WERI-Rb-1 (cell line): Measurements from ENCODE around the gene CCDC92B.

Experiments
- DNase-seq: peaks from one replicate; pipeline ENCODE4 v3.0.0-alpha.2; 2020
- H3K27ac ChIP-seq: fragments of 250-450 bp; sonication (Bioruptor Pico); 2 replicates; pipeline ENCODE4 v1.5.1; 2020; ENCODE audit warnings: mild to moderate bottlenecking, moderate library complexity
- H3K27me3 ChIP-seq: fragments of 250-450 bp; sonication (Bioruptor Pico); 2 replicates; pipeline ENCODE4 v1.5.1; 2021; ENCODE audit warnings: mild to moderate bottlenecking, low read depth, moderate library complexity; ENCODE audit not compliant: insufficient read depth, severe bottlenecking
- H3K36me3 ChIP-seq: fragments of 250-450 bp; sonication (Bioruptor Pico); 2 replicates; pipeline ENCODE4 v1.5.1; 2020; ENCODE audit warnings: mild to moderate bottlenecking, moderate library complexity
- H3K4me3 ChIP-seq: 2 replicates; pipeline ENCODE4 v1.5.1; 2011; ENCODE audit warnings: low read depth, mild to moderate bottlenecking, control low read depth, low read length
- H3K9me3 ChIP-seq: fragments of 250-450 bp; sonication (Bioruptor Pico); 2 replicates; pipeline ENCODE4 v1.5.1; 2021; ENCODE audit warnings: mild to moderate bottlenecking, moderate library complexity; ENCODE audit not compliant: severe bottlenecking
- CTCF ChIP-seq: IDR thresholded peaks from 2 replicates; pipeline ENCODE4 v1.5.1; 2011; ENCODE audit warnings: low read depth, mild to moderate bottlenecking, control low read depth, inconsistent platforms, low read length

Gene CCDC92B

DNA sequence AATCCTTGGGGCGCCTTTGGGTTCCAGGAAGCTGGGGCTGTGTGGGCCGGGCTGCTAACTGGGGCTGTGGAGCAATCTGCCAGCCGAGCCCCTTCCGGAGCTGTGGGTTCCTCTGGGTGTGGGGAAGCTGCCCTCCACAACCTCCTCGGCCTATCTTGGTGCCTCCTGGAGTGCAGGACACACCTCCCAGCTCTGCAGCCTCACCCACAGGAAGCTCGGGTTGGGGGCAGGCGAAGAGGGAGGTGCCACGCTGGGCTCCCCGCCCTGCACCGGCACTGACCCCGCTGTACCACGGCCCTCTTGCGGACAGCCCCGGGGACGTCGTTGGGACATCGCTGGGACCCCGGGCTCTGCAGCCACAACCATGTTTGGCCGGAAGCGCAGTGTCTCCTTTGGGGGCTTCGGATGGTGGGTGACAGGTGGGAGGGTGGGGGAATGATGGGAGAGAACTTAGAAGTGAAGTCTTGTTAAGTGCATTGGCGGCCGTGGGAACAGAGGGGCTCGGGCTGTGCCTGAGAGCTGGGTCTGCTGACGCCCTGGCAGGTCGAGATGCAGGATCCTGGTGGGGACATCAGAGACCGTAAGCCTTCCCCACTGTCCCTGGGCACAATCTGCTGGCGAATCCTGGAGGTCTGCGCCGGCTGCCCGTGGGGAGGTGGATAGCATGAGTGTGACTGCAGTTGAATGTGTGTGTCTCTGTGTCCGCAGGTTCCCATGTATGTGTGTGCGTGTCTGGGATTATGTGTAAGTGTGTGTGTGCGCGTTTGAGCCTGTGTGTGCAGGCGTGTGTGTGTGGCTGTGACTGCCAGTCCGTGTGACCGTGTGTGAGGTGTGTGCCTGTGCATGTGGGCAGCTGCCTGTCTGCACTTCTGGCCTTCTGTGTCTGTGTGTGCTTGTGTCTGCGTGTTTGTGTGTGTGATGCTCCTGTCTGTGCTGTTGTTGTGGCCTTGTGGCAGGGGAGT lies 47.0 kb upstream of the CCDC92B start, which contains the start of gene RAP1GAP2:
Gene RAP1GAP2 (plus strand): TSS at position 275 of the 962 bp plus-strand sequence. CDS start 90 bp downstream, at position 365.
- no peak within 1 kb of the TSS for H3K4me3 ChIP-seq

DNA sequence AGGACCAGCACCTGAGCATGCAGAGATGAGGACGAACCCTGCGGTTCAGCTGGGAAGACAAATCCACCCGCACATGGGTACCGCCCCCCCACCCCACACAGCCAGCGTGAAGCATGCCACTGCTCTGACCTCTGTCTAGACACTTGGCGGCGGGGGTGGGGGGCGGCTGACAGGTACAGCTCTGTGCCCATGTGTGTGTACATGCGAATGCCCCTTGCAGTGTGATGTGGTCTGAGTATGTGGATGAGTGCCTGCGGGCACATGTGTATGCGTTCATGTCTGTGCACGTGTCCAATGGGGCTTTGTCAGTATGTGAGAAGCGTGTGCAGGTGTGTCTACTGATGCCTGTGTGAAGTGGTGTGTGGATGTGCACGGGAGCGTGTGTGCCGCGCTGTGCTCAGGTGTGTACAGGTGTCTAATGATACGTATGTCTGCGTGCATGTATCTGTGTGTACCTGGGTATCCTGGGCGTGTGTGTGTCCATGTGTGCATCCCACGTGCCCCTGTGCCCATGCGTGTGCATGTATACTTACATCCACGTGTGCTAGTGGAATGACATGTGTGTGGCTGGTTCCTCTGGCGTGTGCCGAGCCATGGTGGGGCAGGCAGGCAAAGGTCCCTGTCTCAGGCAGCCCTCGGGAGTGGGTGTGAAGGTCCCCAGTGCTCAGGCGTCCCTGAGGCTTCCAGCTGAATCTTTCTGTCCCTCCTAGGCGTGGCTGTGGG lies 46.1 kb upstream of the CCDC92B start:
- Histone ChIP-seq H3K4me3 (no peak overlapping the region), H3K27ac (no peak overlapping the region), H3K9me3 (no peaks in the 10 kb centered on the region), H3K27me3 (no peaks in the 10 kb centered on the region), H3K36me3 (no peaks in the 10 kb centered on the region)
- no peak for TF ChIP-seq CTCF
- no peak for DNase-seq

More for the DNA sequence above, 47.0 kb upstream of the CCDC92B start, which contains the start of gene RAP1GAP2:
- no peak for TF ChIP-seq CTCF
- H3K27me3 ChIP-seq, result no peaks in the 10 kb centered on the region
- DNase-seq, result no peak
- H3K27ac ChIP-seq, result no peak within 1 kb of the TSS
- no peaks in the 10 kb centered on the region for H3K9me3 ChIP-seq
- H3K36me3 ChIP-seq, result no peaks in the 10 kb centered on the region

DNA sequence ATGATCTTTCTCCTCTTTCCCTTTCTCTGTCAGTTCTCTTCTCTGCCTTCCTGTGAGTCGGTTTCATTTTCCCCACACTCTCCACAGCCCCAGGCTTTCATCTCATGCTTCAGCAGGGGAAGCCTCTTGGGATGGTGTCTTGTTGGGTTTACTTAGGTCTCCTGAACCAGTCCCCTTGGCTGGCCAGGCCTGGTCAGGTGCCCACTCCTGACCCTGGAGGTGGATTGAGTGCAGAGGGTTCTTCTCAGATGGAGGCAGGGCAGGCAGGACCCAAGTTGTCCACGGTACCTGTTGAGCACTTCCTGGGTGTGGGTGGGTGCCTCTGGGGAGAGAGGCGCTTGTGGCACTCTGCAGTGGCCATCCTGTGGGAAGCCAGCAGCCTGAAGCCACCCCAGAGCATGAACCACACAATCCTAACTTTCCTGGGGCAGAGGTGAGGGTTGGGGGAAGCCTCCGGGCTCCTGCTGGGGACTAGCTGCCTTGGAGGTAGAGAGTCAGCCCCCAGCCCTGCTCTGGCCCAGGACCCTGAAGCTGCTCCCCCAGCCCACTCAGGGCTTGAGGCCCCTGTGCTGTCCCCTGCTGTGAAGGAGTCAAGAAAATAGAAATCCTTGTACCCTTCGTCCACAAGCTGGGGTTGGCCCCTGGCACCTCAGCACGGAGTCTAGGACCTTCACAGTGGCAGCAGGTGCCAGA lies 44.8 kb upstream of the CCDC92B start:
- Histone ChIP-seq H3K27me3 (no peaks in the 10 kb centered on the region), H3K27ac (no peak overlapping the region), H3K9me3 (no peaks in the 10 kb centered on the region), H3K4me3 (no peak overlapping the region), H3K36me3 (no peaks in the 10 kb centered on the region)
- TF ChIP-seq CTCF, result no peak
- no peak for DNase-seq

DNA sequence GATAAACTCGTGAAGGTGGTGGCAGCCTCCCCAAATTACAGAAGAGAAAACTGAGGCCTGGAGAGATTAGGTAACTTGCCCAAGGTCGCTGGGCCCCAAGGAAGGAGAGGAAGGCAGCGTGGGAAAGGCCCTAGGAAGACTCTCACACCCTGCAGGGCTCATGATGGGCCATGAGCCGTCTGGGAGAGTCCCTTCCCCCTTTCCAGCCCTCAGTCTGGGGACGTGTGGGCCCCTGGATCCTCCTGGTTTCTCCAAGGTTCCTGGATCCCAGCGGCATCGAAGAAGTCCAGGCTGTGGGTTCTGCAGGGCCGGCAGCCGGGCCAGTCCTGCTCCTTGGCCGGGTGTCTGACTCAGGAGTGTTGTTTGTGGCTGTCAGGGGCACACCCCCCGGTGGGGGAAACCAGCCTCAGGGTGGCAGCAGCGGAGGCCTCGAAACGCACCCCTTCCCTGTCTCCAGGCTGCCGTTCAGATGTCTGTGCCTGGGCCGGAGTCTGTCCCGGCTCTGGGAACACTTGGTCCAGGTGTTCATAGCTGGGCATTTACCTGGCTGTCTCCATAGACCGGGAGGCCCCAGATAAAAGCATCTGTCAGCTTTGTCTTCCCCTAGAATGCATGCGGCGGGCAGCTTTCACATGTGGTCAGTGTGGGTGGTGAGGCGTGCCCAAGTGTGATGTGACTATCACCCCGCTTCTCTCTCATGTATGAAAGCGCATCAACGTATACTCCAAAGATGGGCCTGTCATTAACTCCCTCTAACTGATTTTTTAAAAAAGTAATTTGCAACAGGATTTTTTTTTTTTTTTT lies 43.1 kb upstream of the CCDC92B start:
- no peak overlapping the region for H3K4me3 ChIP-seq
- no peak for DNase-seq
- 0 out of 2 replicates have a peak, but pooled peaks have one; percentile 8 for TF ChIP-seq CTCF
- H3K36me3 ChIP-seq, result no peaks in the 10 kb centered on the region
- H3K9me3 ChIP-seq, result no peaks in the 10 kb centered on the region
- H3K27ac ChIP-seq, result no peak overlapping the region
- no peaks in the 10 kb centered on the region for H3K27me3 ChIP-seq

GRCh38 chr17:2789700-2790099 lies 40.2 kb upstream of the CCDC92B start:
- no peak for TF ChIP-seq CTCF
- no peaks in the 10 kb centered on the region for H3K27me3 ChIP-seq
- no peak overlapping the region for H3K4me3 ChIP-seq
- H3K9me3 ChIP-seq, result no peaks in the 10 kb centered on the region
- no peak for DNase-seq
- H3K27ac ChIP-seq, result peak overlapping the region; percentile 88
- H3K36me3 ChIP-seq, result no peaks in the 10 kb centered on the region
